ENCODE data around the gene NFAT5.

DNA sequence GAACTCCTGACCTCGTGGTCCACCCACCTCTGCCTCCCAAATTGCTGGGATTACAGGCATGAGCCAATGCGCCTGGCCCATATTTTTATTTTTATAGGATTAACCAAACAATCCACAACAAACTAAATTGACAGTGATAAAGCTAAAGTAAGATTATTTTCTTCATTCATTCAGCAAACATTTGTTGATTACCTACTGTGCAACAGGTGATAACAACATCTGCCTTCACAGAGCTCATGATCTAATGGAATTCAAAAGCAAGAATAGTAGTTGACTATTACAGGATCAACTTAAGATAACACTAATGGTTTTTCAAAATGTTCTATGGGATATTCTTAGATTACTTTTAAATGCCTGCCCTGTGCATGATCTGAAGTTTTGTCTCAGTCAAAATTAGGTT lies 122.8 kb downstream of the NFAT5 start:
- TF ChIP-seq EZH2phosphoT487 (IDR thresholded peaks at IDR 0.05): no peak
- TF ChIP-seq CTCF (IDR thresholded peaks at IDR 0.05): no peak
- TF ChIP-seq EZH2 (IDR thresholded peaks at IDR 0.05): no peak

All from neural progenitor cell (in vitro differentiated cells).